ENCODE data around the gene APOLD1.

DNA sequence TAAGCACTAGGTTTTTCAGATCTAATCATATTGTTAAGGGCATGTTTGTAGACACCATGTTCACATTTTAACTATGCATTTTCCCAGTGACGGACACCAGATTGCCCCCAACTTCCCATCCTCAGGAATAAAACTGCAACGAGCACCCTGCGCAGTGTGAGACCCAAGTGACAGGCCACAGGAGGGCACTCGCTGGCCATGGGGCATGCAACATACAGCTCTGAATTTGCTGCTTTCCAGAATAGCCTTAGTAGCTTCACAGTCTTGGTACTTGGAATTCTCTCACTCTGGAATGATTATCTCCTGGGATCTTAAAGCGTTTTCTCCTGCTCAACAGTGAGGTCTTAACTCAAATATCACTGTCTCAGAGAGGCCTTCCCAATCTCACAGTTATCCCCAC, 26.7 kb downstream of the APOLD1 start:
- TF ChIP-seq TAF1 (IDR thresholded peaks at IDR 0.05; ENCODE audit: borderline replicate concordance, insufficient read depth, low read length), result no peak
- no peak for TF ChIP-seq REST (IDR thresholded peaks at IDR 0.05; ENCODE audit: insufficient read depth in 1 of 2, low read depth in 2 of 2, low read length in 2 of 2)
